Jurkat, Clone E6-1 (cell line): ENCODE data around the gene APPBP2.
"Not testable (repeated sequence)": the region's sequence is repeated elsewhere in the genome, so short reads cannot be mapped to it uniquely, and the experiment has no call there.

Experiments
- DNase-seq: peaks from one replicate; pipeline ENCODE4 v3.0.0-alpha.2; 2011; ENCODE audit warnings: low read depth, low spot score
- H3K4me3 ChIP-seq: 2 replicates; pipeline ENCODE4 v1.5.1; 2011; ENCODE audit warnings: mild to moderate bottlenecking, low read length, control low read depth, moderate library complexity

APPBP2 gene

GRCh38 chr17:60508384-60508980, 17.6 kb downstream of the APPBP2 start:
- H3K4me3 ChIP-seq, result no peak overlapping the region
- DNase-seq, result no peak

- H3K4me3 ChIP-seq, result no peak overlapping the region
- no peak for DNase-seq
Measured at GRCh38 chr17:60506312-60506711, 19.7 kb downstream of the APPBP2 start.

- DNase-seq, result no peak
- no peak overlapping the region for H3K4me3 ChIP-seq
Measured at GRCh38 chr17:60502145-60502544, 23.9 kb downstream of the APPBP2 start.

- DNase-seq, result no peak
- no peak overlapping the region for H3K4me3 ChIP-seq
Measured at GRCh38 chr17:60501589-60501988, 24.5 kb downstream of the APPBP2 start.

GRCh38 chr17:60496041-60496440, 30.0 kb downstream of the APPBP2 start:
- DNase-seq, result no peak

GRCh38 chr17:60495260-60495659, 30.8 kb downstream of the APPBP2 start:
- DNase-seq, result no peak
- H3K4me3 ChIP-seq, result no peak overlapping the region

More at GRCh38 chr17:60496041-60496440, 30.0 kb downstream of the APPBP2 start:
- H3K4me3 ChIP-seq, result no peak overlapping the region

GRCh38 chr17:60493847-60494321, 32.2 kb downstream of the APPBP2 start:
- DNase-seq, result no peak
- H3K4me3 ChIP-seq, result no peak overlapping the region

GRCh38 chr17:60491771-60492170, 34.3 kb downstream of the APPBP2 start:
- no peak for DNase-seq
- H3K4me3 ChIP-seq, result no peak overlapping the region

- DNase-seq, result not testable (repeated sequence)
Measured at GRCh38 chr17:60490594-60490993, 35.4 kb downstream of the APPBP2 start.

GRCh38 chr17:60481604-60482003, 44.4 kb downstream of the APPBP2 start:
- no peak for DNase-seq
- no peak overlapping the region for H3K4me3 ChIP-seq

More at GRCh38 chr17:60490594-60490993, 35.4 kb downstream of the APPBP2 start:
- H3K4me3 ChIP-seq, result not testable (repeated sequence)

GRCh38 chr17:60473788-60474187, 52.3 kb downstream of the APPBP2 start:
- H3K4me3 ChIP-seq, result no peak overlapping the region
- DNase-seq, result no peak

GRCh38 chr17:60472449-60472848, 53.6 kb downstream of the APPBP2 start:
- H3K4me3 ChIP-seq, result no peak overlapping the region
- DNase-seq, result no peak

GRCh38 chr17:60471451-60471850, 54.6 kb downstream of the APPBP2 start:
- no peak for DNase-seq
- no peak overlapping the region for H3K4me3 ChIP-seq

- no peak for DNase-seq
- no peak overlapping the region for H3K4me3 ChIP-seq
Measured at GRCh38 chr17:60468371-60468770, 57.7 kb downstream of the APPBP2 start.

GRCh38 chr17:60464343-60464742, 61.7 kb downstream of the APPBP2 start:
- no peak overlapping the region for H3K4me3 ChIP-seq
- DNase-seq, result no peak

GRCh38 chr17:60463157-60463835, 62.7 kb downstream of the APPBP2 start:
- DNase-seq, result no peak

GRCh38 chr17:60461584-60461983, 64.5 kb downstream of the APPBP2 start:
- H3K4me3 ChIP-seq, result no peak overlapping the region
- DNase-seq, result no peak

More at GRCh38 chr17:60463157-60463835, 62.7 kb downstream of the APPBP2 start:
- no peak overlapping the region for H3K4me3 ChIP-seq

- no peak for DNase-seq
- no peak overlapping the region for H3K4me3 ChIP-seq
Measured at GRCh38 chr17:60457148-60457547, 68.9 kb downstream of the APPBP2 start.

GRCh38 chr17:60455378-60455777, 70.7 kb downstream of the APPBP2 start:
- no peak overlapping the region for H3K4me3 ChIP-seq
- no peak for DNase-seq

- no peak overlapping the region for H3K4me3 ChIP-seq
- no peak for DNase-seq
Measured at GRCh38 chr17:60451965-60452364, 74.1 kb downstream of the APPBP2 start.

GRCh38 chr17:60451071-60451470, 75.0 kb downstream of the APPBP2 start:
- H3K4me3 ChIP-seq, result no peak overlapping the region
- DNase-seq, result no peak
